ENCODE results near the gene TRMT44.

DNA sequence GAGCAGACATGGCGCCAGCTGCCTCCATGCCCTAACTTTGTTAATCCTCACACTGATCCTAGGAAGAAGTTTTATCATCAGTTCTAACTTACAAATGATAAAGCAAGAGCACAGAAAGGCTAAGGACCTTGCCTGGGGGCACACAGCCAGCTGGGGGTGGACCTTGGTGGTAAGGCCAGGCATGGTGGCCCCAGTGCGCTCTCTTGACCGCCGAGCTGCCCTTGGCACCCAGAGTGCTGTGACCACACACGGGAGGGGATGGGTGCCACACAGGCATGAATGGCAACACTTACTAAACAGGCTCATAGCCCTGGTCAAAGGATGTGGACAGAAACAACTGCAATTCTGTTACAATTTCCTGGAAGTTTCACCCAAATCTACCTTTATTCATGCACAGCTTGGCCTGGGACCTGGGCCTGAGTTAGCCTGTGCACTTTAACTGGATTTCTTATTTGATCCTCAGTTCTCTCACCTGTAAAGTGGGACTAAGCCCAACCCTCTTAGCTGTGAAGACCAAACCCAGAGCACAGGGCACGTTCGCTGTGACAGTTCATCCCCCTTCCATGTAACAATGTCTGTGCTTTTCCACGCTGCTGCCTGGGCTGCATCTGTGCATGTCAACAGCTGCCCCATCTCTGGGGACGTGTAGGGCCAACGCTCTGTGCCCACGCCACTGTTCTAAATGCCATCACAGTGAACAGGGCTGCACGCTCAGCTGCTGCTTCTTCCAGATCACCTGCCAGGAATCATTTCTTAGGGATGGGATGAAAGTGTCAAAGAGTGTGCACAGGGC, 44.9 kb upstream of the TRMT44 start:
- no peak for TF ChIP-seq EZH2 (IDR thresholded peaks at IDR 0.05; ENCODE audit: low read depth)
- TF ChIP-seq, protein P1, sequence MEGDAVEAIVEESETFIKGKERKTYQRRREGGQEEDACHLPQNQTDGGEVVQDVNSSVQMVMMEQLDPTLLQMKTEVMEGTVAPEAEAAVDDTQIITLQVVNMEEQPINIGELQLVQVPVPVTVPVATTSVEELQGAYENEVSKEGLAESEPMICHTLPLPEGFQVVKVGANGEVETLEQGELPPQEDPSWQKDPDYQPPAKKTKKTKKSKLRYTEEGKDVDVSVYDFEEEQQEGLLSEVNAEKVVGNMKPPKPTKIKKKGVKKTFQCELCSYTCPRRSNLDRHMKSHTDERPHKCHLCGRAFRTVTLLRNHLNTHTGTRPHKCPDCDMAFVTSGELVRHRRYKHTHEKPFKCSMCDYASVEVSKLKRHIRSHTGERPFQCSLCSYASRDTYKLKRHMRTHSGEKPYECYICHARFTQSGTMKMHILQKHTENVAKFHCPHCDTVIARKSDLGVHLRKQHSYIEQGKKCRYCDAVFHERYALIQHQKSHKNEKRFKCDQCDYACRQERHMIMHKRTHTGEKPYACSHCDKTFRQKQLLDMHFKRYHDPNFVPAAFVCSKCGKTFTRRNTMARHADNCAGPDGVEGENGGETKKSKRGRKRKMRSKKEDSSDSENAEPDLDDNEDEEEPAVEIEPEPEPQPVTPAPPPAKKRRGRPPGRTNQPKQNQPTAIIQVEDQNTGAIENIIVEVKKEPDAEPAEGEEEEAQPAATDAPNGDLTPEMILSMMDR (conservative IDR thresholded peaks at IDR 0.05): no peak

Measured in PC-9 (cell line).